SIG-M5 (cell line): ENCODE measurements around the gene USP17L30.
"Not testable (repeated sequence)": the region's sequence is repeated elsewhere in the genome, so short reads cannot be mapped to it uniquely, and the experiment has no call there.

Experiments used
- DNase-seq: peaks from one replicate; lab custom pipeline; 2025; lab: John Stamatoyannopoulos, UW

USP17L30 gene

GRCh38 chr4:9362829-9363228 is at the start of gene USP17L30:
Gene USP17L30, plus strand, starts transcription at chr4:9363129. Its CDS starts 0 bp downstream, at chr4:9363129.
- DNase-seq: not testable (repeated sequence)

DNA sequence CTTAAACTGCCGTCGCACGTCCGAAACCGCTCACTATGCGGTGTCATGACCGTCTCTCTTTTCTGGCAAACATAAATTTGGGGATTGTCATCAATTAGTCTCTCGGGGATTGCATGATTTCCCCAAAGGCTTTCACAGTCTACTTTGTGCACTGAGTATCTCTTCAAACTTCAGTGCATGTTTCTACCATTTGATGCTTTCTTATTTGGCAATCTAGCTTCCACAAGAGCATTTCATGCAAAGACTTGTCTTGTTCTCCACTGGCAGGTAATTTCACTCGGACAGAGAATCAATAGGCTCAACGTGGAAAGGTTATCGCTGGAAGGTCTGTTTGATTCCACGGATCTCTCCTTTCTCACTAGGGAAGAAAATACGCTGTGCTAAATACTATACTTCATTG is 38.7 kb upstream of the USP17L30 start:
- DNase-seq: not testable (repeated sequence)

DNA sequence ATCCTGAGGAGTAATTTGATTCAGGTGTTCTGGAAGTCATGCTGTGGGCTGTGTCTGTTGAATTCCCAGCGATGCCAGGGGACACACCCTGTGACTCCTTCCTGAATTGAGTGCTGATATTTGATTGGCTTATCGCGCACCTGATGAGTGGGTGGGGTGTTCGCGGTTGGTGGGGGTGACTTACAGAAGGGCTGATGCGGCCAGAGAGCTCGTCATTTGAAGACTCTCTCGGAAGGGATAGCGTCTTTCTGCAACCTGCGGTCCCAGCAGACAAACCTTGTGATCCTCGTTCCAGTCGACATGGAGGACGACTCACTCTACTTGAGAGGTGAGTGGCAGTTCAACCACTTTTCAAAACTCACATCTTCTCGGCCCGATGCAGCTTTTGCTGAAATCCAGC is 38.1 kb upstream of the USP17L30 start, which contains the start of gene USP17L24:
TSS of gene USP17L24 (plus strand) at position 301 of the 400 bp plus-strand sequence. CDS start at position 301, 0 bp downstream.
- not testable (repeated sequence) for DNase-seq

- not testable (repeated sequence) for DNase-seq
Measured at GRCh38 chr4:9329611-9330010, 33.3 kb upstream of the USP17L30 start, which contains the start of gene USP17L25. Gene USP17L25, plus strand, starts transcription at chr4:9329911. Its CDS starts 0 bp downstream, at chr4:9329911.

GRCh38 chr4:9334358-9334757 is 28.6 kb upstream of the USP17L30 start, which contains the start of gene USP17L26:
Gene USP17L26, plus strand, starts transcription at chr4:9334658. Its CDS starts 0 bp downstream, at chr4:9334658.
- not testable (repeated sequence) for DNase-seq

GRCh38 chr4:9339103-9339502 is 23.8 kb upstream of the USP17L30 start, which contains the start of gene USP17L5:
Gene USP17L5, plus strand, starts transcription at chr4:9339403. Its CDS starts 0 bp downstream, at chr4:9339403.
- DNase-seq: not testable (repeated sequence)

GRCh38 chr4:9343848-9344247 is 19.1 kb upstream of the USP17L30 start, which contains the start of gene USP17L27:
Gene USP17L27, plus strand, starts transcription at chr4:9344148. Its CDS starts 0 bp downstream, at chr4:9344148.
- not testable (repeated sequence) for DNase-seq

DNA sequence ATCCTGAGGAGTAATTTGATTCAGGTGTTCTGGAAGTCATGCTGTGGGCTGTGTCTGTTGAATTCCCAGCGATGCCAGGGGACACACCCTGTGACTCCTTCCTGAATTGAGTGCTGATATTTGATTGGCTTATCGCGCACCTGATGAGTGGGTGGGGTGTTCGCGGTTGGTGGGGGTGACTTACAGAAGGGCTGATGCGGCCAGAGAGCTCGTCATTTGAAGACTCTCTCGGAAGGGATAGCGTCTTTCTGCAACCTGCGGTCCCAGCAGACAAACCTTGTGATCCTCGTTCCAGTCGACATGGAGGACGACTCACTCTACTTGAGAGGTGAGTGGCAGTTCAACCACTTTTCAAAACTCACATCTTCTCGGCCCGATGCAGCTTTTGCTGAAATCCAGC is 14.3 kb upstream of the USP17L30 start, which contains the start of gene USP17L28:
TSS of gene USP17L28 (plus strand) at position 301 of the 400 bp plus-strand sequence. CDS start at position 301, 0 bp downstream.
- not testable (repeated sequence) for DNase-seq

- DNase-seq: not testable (repeated sequence)
Measured at GRCh38 chr4:9350866-9351265, 12.1 kb upstream of the USP17L30 start.

- DNase-seq: not testable (repeated sequence)
Measured at GRCh38 chr4:9353338-9353737, 9.6 kb upstream of the USP17L30 start, which contains the start of gene USP17L29. Gene USP17L29, plus strand, starts transcription at chr4:9353638. Its CDS starts 0 bp downstream, at chr4:9353638.

- DNase-seq: not testable (repeated sequence)
Measured at GRCh38 chr4:9379881-9380280, 17.0 kb downstream of the USP17L30 start.

- DNase-seq: not testable (repeated sequence)
Measured at GRCh38 chr4:9381012-9381534, 18.1 kb downstream of the USP17L30 start.

DNA sequence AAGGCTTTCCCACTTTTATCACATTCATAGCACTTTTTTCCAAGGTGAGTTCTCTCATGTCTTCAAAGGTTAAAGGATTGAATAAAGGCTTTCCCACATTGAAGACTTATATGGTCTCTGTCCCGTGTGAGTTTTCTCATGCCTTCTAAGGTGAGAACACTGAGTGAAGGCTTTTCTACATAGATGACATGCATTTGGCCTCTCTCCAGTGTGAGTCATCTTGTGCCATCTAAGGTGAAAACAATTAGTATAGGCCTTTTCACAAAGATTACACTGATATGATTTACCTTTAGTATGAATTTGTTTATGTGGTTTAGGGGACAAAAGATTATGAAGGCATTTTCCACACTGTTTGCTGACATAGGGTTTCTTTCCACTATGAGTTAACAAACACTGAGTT is 21.2 kb downstream of the USP17L30 start:
- no peak for DNase-seq

DNA sequence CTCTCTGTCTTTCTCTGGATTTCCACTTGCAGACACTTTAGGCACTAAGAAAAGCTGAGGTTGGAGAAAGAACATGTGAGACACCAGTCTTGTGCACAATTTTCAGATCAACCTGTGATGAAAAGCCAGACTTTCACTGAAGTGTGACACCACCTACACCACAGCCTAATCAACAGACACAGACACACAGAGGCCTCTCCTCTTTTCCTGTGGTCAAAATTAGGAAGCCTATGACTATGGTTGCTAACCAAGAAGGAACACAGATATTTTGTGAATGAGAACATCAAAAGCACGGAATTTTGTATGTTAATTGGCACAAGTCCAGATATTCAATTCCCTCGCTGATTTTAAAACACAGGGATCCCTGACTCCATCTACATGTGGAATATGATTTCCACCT is 26.1 kb downstream of the USP17L30 start:
- DNase-seq: not testable (repeated sequence)

- DNase-seq: not testable (repeated sequence)
Measured at GRCh38 chr4:9405774-9406173, 42.8 kb downstream of the USP17L30 start.

- DNase-seq: not testable (repeated sequence)
Measured at GRCh38 chr4:9406491-9406890, 43.6 kb downstream of the USP17L30 start.

DNA sequence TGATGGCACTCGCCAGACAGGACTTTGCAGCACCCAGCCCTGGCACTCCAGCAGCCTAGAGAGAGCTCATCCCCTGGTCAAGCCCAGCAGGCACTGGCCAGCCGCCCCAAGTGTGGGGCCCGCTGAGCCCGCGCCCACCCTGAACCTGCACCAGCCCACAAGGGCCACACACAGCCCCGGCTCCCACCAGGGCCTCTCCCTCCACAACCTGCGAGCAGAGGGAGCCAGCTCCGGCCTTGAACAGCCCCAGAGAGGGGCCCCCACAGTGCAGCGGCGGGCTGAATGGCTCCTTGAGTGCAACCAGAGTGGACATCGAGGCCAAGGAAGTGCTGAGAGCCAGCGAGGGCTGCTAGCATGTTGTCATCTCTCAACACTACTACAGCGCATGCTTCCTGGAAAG is 46.9 kb downstream of the USP17L30 start:
- no peak for DNase-seq
